Stimulated activated CD4-positive, alpha-beta T cell treated with anti-CD3 and anti-CD28 coated beads, TNF-alpha, amount 100 ng/mL, for 4 hours (primary cell): ENCODE measurements around the gene MRC2.
"Not testable (repeated sequence)": the region's sequence is repeated elsewhere in the genome, so short reads cannot be mapped to it uniquely, and the experiment has no call there.

Source experiments
- DNase-seq, 3 experiments: peaks; one replicate each; pipeline ENCODE4 v3.0.0-alpha.2; 2020; ENCODE audit warnings: low read depth in 3 of 3

The MRC2 gene

GRCh38 chr17:62679866-62680377, 52.5 kb downstream of the MRC2 start:
- DNase-seq, result no peak

- DNase-seq, result no peak
Measured at GRCh38 chr17:62680541-62681052, 53.1 kb downstream of the MRC2 start.

GRCh38 chr17:62681061-62681938, 53.8 kb downstream of the MRC2 start:
- no peak for DNase-seq

GRCh38 chr17:62681939-62682381, 54.5 kb downstream of the MRC2 start:
- DNase-seq, result no peak

GRCh38 chr17:62684179-62684578, 56.7 kb downstream of the MRC2 start:
- no peak for DNase-seq

- DNase-seq, result no peak
Measured at GRCh38 chr17:62687997-62688396, 60.5 kb downstream of the MRC2 start.

GRCh38 chr17:62688398-62689160, 61.1 kb downstream of the MRC2 start:
- DNase-seq, result no peak

GRCh38 chr17:62689441-62690167, 62.1 kb downstream of the MRC2 start:
- DNase-seq, result no peak

- DNase-seq, result no peak
Measured at GRCh38 chr17:62690168-62690897, 62.9 kb downstream of the MRC2 start.

GRCh38 chr17:62691589-62691915, 64.1 kb downstream of the MRC2 start:
- not testable (repeated sequence) for DNase-seq

- no peak for DNase-seq
Measured at GRCh38 chr17:62692159-62692651, 64.7 kb downstream of the MRC2 start.

GRCh38 chr17:62692721-62693431, 65.4 kb downstream of the MRC2 start:
- DNase-seq, result no peak

- DNase-seq, result no peak
Measured at GRCh38 chr17:62693616-62694409, 66.3 kb downstream of the MRC2 start.

- not testable (repeated sequence) for DNase-seq
Measured at GRCh38 chr17:62695093-62695738, 67.7 kb downstream of the MRC2 start.

GRCh38 chr17:62696256-62696655, 68.8 kb downstream of the MRC2 start:
- no peak for DNase-seq

GRCh38 chr17:62696726-62697490, 69.4 kb downstream of the MRC2 start:
- DNase-seq, result no peak

GRCh38 chr17:62698459-62698858, 71.0 kb downstream of the MRC2 start:
- DNase-seq, result not testable (repeated sequence)
